Measurements from ENCODE around the gene NSDHL. TPM values are rescaled to one million over a fixed set of nuclear protein-coding genes. Genes with fewer than 3 reads are reported as not detected.

NSDHL gene
- total RNA-seq, 2 experiments from 2014 or later, result 16.3 to 24.8 TPM

GRCh38 chrX:152861116-152861515 is 30.3 kb downstream of the NSDHL start:
- Mint-ChIP-seq H3K27ac (no peak overlapping the region), H3K27me3 (no peaks in the 10 kb centered on the region), H3K9me3 (ENCODE audit: low read depth) (no peaks in the 10 kb centered on the region), H3K4me1 (no peaks in the 10 kb centered on the region), H3K36me3 (peaks cover 4% of the 10 kb centered on the region), H3K4me3 (no peak overlapping the region)
- CTCF ChIA-PET, result no interaction called here
- DNase-seq, result no peak
- ATAC-seq, result no peak

GRCh38 chrX:152861826-152862225 is 31.0 kb downstream of the NSDHL start:
- Mint-ChIP-seq H3K27ac (no peak overlapping the region), H3K4me1 (no peaks in the 10 kb centered on the region), H3K4me3 (no peak overlapping the region), H3K36me3 (peaks cover 4% of the 10 kb centered on the region), H3K27me3 (no peaks in the 10 kb centered on the region), H3K9me3 (ENCODE audit: low read depth) (no peaks in the 10 kb centered on the region)
- CTCF ChIA-PET, result no interaction called here
- no peak for ATAC-seq
- no peak for DNase-seq

GRCh38 chrX:152865232-152865920 is 34.5 kb downstream of the NSDHL start:
- no peak for ATAC-seq

GRCh38 chrX:152866386-152866785 is 35.5 kb downstream of the NSDHL start:
- Mint-ChIP-seq H3K4me1 (no peaks in the 10 kb centered on the region), H3K36me3 (peaks cover 12% of the 10 kb centered on the region), H3K9me3 (ENCODE audit: low read depth) (no peaks in the 10 kb centered on the region), H3K4me3 (no peak overlapping the region), H3K27me3 (no peaks in the 10 kb centered on the region), H3K27ac (no peak overlapping the region)
- CTCF ChIA-PET, result no interaction called here
- ATAC-seq, result no peak
- no peak for DNase-seq

More at GRCh38 chrX:152865232-152865920, 34.5 kb downstream of the NSDHL start:
- Mint-ChIP-seq H3K36me3 (peaks cover 9% of the 10 kb centered on the region), H3K4me1 (no peaks in the 10 kb centered on the region), H3K27ac (no peak overlapping the region), H3K27me3 (no peaks in the 10 kb centered on the region), H3K9me3 (ENCODE audit: low read depth) (no peaks in the 10 kb centered on the region), H3K4me3 (no peak overlapping the region)
- CTCF ChIA-PET, result no interaction called here
- DNase-seq, result no peak

GRCh38 chrX:152869972-152870371 is 39.1 kb downstream of the NSDHL start:
- DNase-seq (no peak), ATAC-seq (no peak)
- Mint-ChIP-seq H3K27me3 (no peaks in the 10 kb centered on the region), H3K4me3 (no peak overlapping the region), H3K36me3 (peaks cover 10% of the 10 kb centered on the region), H3K4me1 (peaks cover 7% of the 10 kb centered on the region), H3K9me3 (ENCODE audit: low read depth) (no peaks in the 10 kb centered on the region), H3K27ac (no peak overlapping the region)
- CTCF ChIA-PET, result no interaction called here

GRCh38 chrX:152871260-152871659 is 40.4 kb downstream of the NSDHL start:
- H3K27me3 Mint-ChIP-seq, result no peaks in the 10 kb centered on the region
- CTCF ChIA-PET, result no interaction called here
- H3K36me3 Mint-ChIP-seq, result peaks cover 10% of the 10 kb centered on the region
- H3K9me3 Mint-ChIP-seq (ENCODE audit: low read depth), result no peaks in the 10 kb centered on the region
- H3K4me1 Mint-ChIP-seq, result peaks cover 7% of the 10 kb centered on the region
- H3K27ac Mint-ChIP-seq, result no peak overlapping the region
- DNase-seq, result no peak
- ATAC-seq, result no peak
- no peak overlapping the region for H3K4me3 Mint-ChIP-seq

GRCh38 chrX:152872522-152872921 is 41.7 kb downstream of the NSDHL start:
- H3K4me3 Mint-ChIP-seq, result no peak overlapping the region
- CTCF ChIA-PET, result no interaction called here
- H3K4me1 Mint-ChIP-seq, result peaks cover 7% of the 10 kb centered on the region
- no peak overlapping the region for H3K27ac Mint-ChIP-seq
- H3K36me3 Mint-ChIP-seq, result peaks cover 10% of the 10 kb centered on the region
- no peak for ATAC-seq
- H3K27me3 Mint-ChIP-seq, result no peaks in the 10 kb centered on the region
- no peak for DNase-seq
- no peaks in the 10 kb centered on the region for H3K9me3 Mint-ChIP-seq (ENCODE audit: low read depth)

- Mint-ChIP-seq H3K27ac (no peak overlapping the region), H3K36me3 (peaks cover 10% of the 10 kb centered on the region), H3K9me3 (ENCODE audit: low read depth) (no peaks in the 10 kb centered on the region), H3K4me3 (no peak overlapping the region), H3K27me3 (no peaks in the 10 kb centered on the region), H3K4me1 (peaks cover 7% of the 10 kb centered on the region)
- DNase-seq (no peak), ATAC-seq (no peak)
- CTCF ChIA-PET, result no interaction called here
Observed at GRCh38 chrX:152873361-152873760, 42.5 kb downstream of the NSDHL start.

GRCh38 chrX:152876931-152877840 is 46.3 kb downstream of the NSDHL start:
- CTCF ChIA-PET, result no interaction called here
- Mint-ChIP-seq H3K9me3 (ENCODE audit: low read depth) (no peaks in the 10 kb centered on the region), H3K27me3 (no peaks in the 10 kb centered on the region), H3K4me3 (no peak overlapping the region), H3K4me1 (peaks cover under 1% of the 10 kb centered on the region), H3K36me3 (no peaks in the 10 kb centered on the region), H3K27ac (no peak overlapping the region)
- DNase-seq (no peak), ATAC-seq (no peak)

GRCh38 chrX:152878976-152879755 is 48.3 kb downstream of the NSDHL start:
- Mint-ChIP-seq H3K9me3 (ENCODE audit: low read depth) (no peaks in the 10 kb centered on the region), H3K4me1 (no peaks in the 10 kb centered on the region), H3K36me3 (no peaks in the 10 kb centered on the region), H3K27ac (no peak overlapping the region), H3K27me3 (no peaks in the 10 kb centered on the region), H3K4me3 (no peak overlapping the region)
- no peak for DNase-seq
- ATAC-seq, result no peak
- CTCF ChIA-PET, result no interaction called here

- Mint-ChIP-seq H3K4me1 (no peaks in the 10 kb centered on the region), H3K9me3 (ENCODE audit: low read depth) (no peaks in the 10 kb centered on the region), H3K4me3 (no peak overlapping the region), H3K27ac (no peak overlapping the region), H3K36me3 (no peaks in the 10 kb centered on the region), H3K27me3 (no peaks in the 10 kb centered on the region)
- DNase-seq (no peak), ATAC-seq (no peak)
- CTCF ChIA-PET, result no interaction called here
Observed at GRCh38 chrX:152881289-152881688, 50.4 kb downstream of the NSDHL start.

GRCh38 chrX:152884171-152884570 is 53.3 kb downstream of the NSDHL start:
- Mint-ChIP-seq H3K36me3 (no peaks in the 10 kb centered on the region), H3K4me1 (no peaks in the 10 kb centered on the region), H3K27me3 (peaks cover 7% of the 10 kb centered on the region), H3K4me3 (no peak overlapping the region), H3K9me3 (ENCODE audit: low read depth) (no peaks in the 10 kb centered on the region), H3K27ac (no peak overlapping the region)
- CTCF ChIA-PET, result no interaction called here
- ATAC-seq (no peak), DNase-seq (no peak)

- Mint-ChIP-seq H3K27ac (no peak overlapping the region), H3K4me3 (no peak overlapping the region), H3K36me3 (no peaks in the 10 kb centered on the region), H3K4me1 (no peaks in the 10 kb centered on the region), H3K9me3 (ENCODE audit: low read depth) (no peaks in the 10 kb centered on the region), H3K27me3 (peaks cover 28% of the 10 kb centered on the region)
- ATAC-seq, result no peak
- CTCF ChIA-PET, result no interaction called here
- DNase-seq, result no peak
Observed at GRCh38 chrX:152886716-152887115, 55.9 kb downstream of the NSDHL start.
